Measurements from ENCODE around the gene PITPNB. TPM values are rescaled to one million over a fixed set of nuclear protein-coding genes. Genes with fewer than 3 reads are reported as not detected.

PITPNB gene
- total and polyA plus RNA-seq, 2 of the 13 experiments (the other 11 are each of a cell fraction or from before 2014, with no cell fraction given) = 17.0 to 30.1 TPM

DNA sequence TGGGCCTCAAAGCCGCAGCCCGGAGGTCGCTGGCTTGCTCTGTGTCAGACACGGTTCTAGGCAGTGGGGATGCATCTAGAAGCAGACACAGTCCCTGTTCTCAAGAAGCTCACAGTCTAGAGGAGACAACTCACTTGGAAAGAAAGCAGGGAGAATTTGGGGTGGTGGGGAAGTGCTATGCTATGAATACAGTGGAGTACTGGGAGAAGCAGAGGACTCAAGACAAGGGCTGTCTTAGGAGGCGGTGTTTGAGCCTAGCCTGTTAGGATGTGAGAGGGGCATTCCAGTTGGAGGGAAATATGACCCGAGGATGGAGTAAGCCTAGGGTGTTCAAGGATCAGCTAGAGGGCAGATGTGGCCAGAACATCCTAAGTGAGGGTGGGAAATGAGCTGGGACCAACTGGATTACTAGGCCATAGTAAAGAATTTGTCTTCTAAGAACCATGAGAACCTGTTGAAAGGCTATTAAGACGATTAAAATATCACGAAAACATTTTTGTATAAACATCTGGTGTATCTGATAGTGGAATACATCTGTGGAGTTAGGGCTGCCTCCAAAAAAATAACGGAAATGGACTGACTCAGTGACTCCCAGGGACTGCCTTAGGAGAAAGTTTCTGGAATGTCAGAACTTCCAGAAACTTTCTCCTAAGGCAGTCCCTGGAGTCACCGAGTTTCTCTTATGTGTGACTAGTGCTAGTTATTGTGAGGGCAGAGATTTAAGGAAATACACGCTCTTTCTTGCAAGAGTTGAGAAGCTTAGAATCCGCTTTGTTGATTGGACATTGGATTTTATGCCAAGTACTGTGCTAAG is 1.1 kb upstream of the PITPNB start (continued):
- TF ChIP-seq, protein P1, sequence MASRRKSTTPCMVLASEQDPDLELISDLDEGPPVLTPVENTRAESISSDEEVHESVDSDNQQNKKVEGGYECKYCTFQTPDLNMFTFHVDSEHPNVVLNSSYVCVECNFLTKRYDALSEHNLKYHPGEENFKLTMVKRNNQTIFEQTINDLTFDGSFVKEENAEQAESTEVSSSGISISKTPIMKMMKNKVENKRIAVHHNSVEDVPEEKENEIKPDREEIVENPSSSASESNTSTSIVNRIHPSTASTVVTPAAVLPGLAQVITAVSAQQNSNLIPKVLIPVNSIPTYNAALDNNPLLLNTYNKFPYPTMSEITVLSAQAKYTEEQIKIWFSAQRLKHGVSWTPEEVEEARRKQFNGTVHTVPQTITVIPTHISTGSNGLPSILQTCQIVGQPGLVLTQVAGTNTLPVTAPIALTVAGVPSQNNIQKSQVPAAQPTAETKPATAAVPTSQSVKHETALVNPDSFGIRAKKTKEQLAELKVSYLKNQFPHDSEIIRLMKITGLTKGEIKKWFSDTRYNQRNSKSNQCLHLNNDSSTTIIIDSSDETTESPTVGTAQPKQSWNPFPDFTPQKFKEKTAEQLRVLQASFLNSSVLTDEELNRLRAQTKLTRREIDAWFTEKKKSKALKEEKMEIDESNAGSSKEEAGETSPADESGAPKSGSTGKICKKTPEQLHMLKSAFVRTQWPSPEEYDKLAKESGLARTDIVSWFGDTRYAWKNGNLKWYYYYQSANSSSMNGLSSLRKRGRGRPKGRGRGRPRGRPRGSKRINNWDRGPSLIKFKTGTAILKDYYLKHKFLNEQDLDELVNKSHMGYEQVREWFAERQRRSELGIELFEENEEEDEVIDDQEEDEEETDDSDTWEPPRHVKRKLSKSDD (CRISPR knock-in tag; IDR thresholded peaks at IDR 0.05; ENCODE audit: low read depth) = 0 out of 2 replicates have a peak, but pooled peaks have one; percentile 42
- TF ChIP-seq, protein P2, sequence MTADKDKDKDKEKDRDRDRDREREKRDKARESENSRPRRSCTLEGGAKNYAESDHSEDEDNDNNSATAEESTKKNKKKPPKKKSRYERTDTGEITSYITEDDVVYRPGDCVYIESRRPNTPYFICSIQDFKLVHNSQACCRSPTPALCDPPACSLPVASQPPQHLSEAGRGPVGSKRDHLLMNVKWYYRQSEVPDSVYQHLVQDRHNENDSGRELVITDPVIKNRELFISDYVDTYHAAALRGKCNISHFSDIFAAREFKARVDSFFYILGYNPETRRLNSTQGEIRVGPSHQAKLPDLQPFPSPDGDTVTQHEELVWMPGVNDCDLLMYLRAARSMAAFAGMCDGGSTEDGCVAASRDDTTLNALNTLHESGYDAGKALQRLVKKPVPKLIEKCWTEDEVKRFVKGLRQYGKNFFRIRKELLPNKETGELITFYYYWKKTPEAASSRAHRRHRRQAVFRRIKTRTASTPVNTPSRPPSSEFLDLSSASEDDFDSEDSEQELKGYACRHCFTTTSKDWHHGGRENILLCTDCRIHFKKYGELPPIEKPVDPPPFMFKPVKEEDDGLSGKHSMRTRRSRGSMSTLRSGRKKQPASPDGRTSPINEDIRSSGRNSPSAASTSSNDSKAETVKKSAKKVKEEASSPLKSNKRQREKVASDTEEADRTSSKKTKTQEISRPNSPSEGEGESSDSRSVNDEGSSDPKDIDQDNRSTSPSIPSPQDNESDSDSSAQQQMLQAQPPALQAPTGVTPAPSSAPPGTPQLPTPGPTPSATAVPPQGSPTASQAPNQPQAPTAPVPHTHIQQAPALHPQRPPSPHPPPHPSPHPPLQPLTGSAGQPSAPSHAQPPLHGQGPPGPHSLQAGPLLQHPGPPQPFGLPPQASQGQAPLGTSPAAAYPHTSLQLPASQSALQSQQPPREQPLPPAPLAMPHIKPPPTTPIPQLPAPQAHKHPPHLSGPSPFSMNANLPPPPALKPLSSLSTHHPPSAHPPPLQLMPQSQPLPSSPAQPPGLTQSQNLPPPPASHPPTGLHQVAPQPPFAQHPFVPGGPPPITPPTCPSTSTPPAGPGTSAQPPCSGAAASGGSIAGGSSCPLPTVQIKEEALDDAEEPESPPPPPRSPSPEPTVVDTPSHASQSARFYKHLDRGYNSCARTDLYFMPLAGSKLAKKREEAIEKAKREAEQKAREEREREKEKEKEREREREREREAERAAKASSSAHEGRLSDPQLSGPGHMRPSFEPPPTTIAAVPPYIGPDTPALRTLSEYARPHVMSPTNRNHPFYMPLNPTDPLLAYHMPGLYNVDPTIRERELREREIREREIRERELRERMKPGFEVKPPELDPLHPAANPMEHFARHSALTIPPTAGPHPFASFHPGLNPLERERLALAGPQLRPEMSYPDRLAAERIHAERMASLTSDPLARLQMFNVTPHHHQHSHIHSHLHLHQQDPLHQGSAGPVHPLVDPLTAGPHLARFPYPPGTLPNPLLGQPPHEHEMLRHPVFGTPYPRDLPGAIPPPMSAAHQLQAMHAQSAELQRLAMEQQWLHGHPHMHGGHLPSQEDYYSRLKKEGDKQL (CRISPR knock-in tag; IDR thresholded peaks at IDR 0.05; ENCODE audit: low read depth) = no peak
- TF ChIP-seq MAFG (CRISPR knock-in tag; IDR thresholded peaks at IDR 0.05) (no peak), ZMYM2 (CRISPR knock-in tag; IDR thresholded peaks at IDR 0.05) (no peak), CHCHD3 (CRISPR knock-in tag; IDR thresholded peaks at IDR 0.05) (no peak), HDAC1 (CRISPR knock-in tag; IDR thresholded peaks at IDR 0.05) (0 out of 2 replicates have a peak, but pooled peaks have one; percentile 21), RFX3 (CRISPR knock-in tag; IDR thresholded peaks at IDR 0.05) (no peak), SIX4 (CRISPR knock-in tag; IDR thresholded peaks at IDR 0.05) (peak; percentile 64), ZNF17 (CRISPR knock-in tag; IDR thresholded peaks at IDR 0.05) (no peak), ZNF329 (CRISPR knock-in tag; IDR thresholded peaks at IDR 0.05; ENCODE audit: low read depth) (no peak), HNRNPH1 (optimal IDR thresholded peaks at IDR 0.05; ENCODE audit: low read depth, low read length) (no peak)
- TF ChIP-seq, protein P3, sequence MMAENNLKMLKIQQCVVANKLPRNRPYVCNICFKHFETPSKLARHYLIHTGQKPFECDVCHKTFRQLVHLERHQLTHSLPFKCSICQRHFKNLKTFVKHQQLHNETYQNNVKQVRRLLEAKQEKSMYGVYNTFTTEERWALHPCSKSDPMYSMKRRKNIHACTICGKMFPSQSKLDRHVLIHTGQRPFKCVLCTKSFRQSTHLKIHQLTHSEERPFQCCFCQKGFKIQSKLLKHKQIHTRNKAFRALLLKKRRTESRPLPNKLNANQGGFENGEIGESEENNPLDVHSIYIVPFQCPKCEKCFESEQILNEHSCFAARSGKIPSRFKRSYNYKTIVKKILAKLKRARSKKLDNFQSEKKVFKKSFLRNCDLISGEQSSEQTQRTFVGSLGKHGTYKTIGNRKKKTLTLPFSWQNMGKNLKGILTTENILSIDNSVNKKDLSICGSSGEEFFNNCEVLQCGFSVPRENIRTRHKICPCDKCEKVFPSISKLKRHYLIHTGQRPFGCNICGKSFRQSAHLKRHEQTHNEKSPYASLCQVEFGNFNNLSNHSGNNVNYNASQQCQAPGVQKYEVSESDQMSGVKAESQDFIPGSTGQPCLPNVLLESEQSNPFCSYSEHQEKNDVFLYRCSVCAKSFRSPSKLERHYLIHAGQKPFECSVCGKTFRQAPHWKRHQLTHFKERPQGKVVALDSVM (CRISPR knock-in tag; IDR thresholded peaks at IDR 0.05) = 0 out of 2 replicates have a peak, but pooled peaks have one; percentile 47
- TF ChIP-seq, protein P4, sequence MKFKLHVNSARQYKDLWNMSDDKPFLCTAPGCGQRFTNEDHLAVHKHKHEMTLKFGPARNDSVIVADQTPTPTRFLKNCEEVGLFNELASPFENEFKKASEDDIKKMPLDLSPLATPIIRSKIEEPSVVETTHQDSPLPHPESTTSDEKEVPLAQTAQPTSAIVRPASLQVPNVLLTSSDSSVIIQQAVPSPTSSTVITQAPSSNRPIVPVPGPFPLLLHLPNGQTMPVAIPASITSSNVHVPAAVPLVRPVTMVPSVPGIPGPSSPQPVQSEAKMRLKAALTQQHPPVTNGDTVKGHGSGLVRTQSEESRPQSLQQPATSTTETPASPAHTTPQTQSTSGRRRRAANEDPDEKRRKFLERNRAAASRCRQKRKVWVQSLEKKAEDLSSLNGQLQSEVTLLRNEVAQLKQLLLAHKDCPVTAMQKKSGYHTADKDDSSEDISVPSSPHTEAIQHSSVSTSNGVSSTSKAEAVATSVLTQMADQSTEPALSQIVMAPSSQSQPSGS (CRISPR knock-in tag; IDR thresholded peaks at IDR 0.05) = no peak
- TF ChIP-seq, protein P5, sequence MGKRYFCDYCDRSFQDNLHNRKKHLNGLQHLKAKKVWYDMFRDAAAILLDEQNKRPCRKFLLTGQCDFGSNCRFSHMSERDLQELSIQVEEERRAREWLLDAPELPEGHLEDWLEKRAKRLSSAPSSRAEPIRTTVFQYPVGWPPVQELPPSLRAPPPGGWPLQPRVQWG (CRISPR knock-in tag; IDR thresholded peaks at IDR 0.05; ENCODE audit: borderline replicate concordance, low read depth) = no peak
